SJCRH30 (cell line): ENCODE results near the gene SLC5A5. TPM values are rescaled to one million over a fixed set of nuclear protein-coding genes. Genes with fewer than 3 reads are reported as not detected.

Experiments
- DNase-seq, 2 experiments: peaks; one replicate each; pipeline ENCODE4 v3.0.0-alpha.2; 2015 to 2020
- H3K27ac ChIP-seq: fragments of 250-450 bp; sonication (Bioruptor Pico); 2 replicates; pipeline ENCODE4 v1.5.1; 2020; ENCODE audit warnings: mild to moderate bottlenecking, moderate library complexity
- H3K27me3 ChIP-seq: fragments of 250-450 bp; sonication (Bioruptor Pico); 2 replicates; pipeline ENCODE4 v1.5.1; 2020; ENCODE audit warnings: mild to moderate bottlenecking, moderate library complexity
- H3K36me3 ChIP-seq: fragments of 250-450 bp; sonication (Bioruptor Pico); 2 replicates; pipeline ENCODE4 v1.5.1; 2020; ENCODE audit warnings: mild to moderate bottlenecking, moderate library complexity
- H3K4me1 ChIP-seq: fragments of 250-450 bp; sonication (Bioruptor Pico); 2 replicates; pipeline ENCODE4 v1.5.1; 2020; ENCODE audit warnings: mild to moderate bottlenecking, moderate library complexity
- H3K4me3 ChIP-seq: fragments of 250-450 bp; sonication (Bioruptor Pico); 2 replicates; pipeline ENCODE4 v1.5.1; 2020; ENCODE audit warnings: mild to moderate bottlenecking, moderate library complexity
- H3K9me3 ChIP-seq: fragments of 250-450 bp; sonication (Bioruptor Pico); replicated peaks from 2 replicates; pipeline ENCODE4 v1.5.1; 2020; ENCODE audit warnings: mild to moderate bottlenecking, moderate library complexity
- total RNA-seq: library from RNA; depleted of rRNA; stranded (reverse); fragments of >200 nt; shearing (Covaris generic); gene quantifications from 2 replicates; pipeline ENCODE4 v1.2.3, GENCODE V29; 2014; rRNA removed

Gene SLC5A5
- total RNA-seq = not detected in 2 replicates

GRCh38 chr19:17871878-17872250 is at the start of gene SLC5A5:
Gene SLC5A5 (plus strand): TSS chr19:17871945. CDS start chr19:17872320, 375 bp downstream.
- DNase-seq = peak; percentile 69 to 71
- H3K9me3 ChIP-seq = no peaks in the 10 kb centered on the region
- H3K36me3 ChIP-seq = no peaks in the 10 kb centered on the region
- H3K4me3 ChIP-seq = no peak within 1 kb of the TSS
- no peak within 1 kb of the TSS for H3K27ac ChIP-seq
- no peaks in the 10 kb centered on the region for H3K4me1 ChIP-seq
- peaks cover 14% of the 10 kb centered on the region; the same call in 1 of the 2 replicates for H3K27me3 ChIP-seq

GRCh38 chr19:17824339-17824738 is 47.4 kb upstream of the SLC5A5 start:
- Histone ChIP-seq H3K4me1 (no peaks in the 10 kb centered on the region), H3K27ac (no peak overlapping the region), H3K9me3 (no peaks in the 10 kb centered on the region), H3K36me3 (no peaks in the 10 kb centered on the region), H3K4me3 (no peak overlapping the region), H3K27me3 (peaks cover 7% of the 10 kb centered on the region; the same call in 1 of the 2 replicates)
- no peak for DNase-seq

DNA sequence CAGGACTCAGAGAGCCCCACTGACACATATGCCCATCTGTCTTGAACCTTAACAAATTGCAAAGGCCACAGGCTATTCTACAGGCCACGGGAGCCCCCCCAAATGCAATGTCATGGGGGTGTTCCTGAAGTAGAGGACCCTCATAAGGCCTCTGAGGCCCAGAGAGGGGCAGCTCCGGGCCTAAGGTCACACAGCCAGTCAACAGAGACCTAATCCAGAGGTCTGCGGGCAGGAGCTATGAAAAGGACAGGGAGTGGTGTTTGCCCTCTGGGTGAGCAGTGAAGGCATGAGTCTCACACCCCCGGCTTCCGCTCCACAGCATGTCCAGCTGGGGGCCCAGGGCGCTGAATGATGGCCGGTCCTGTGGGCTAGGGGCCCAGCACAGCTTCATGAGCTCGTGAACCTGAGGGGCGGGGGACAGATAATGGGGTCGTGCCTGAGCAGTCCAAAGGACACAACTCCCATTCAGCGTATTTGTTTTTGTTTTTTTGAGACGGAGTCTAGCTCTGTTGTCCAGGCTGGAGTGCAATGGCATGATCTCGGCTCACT is 45.2 kb upstream of the SLC5A5 start:
- no peak overlapping the region for H3K4me3 ChIP-seq
- H3K4me1 ChIP-seq = no peaks in the 10 kb centered on the region
- H3K9me3 ChIP-seq = no peaks in the 10 kb centered on the region
- DNase-seq = no peak
- no peak overlapping the region for H3K27ac ChIP-seq
- peaks cover 7% of the 10 kb centered on the region; the same call in 1 of the 2 replicates for H3K27me3 ChIP-seq
- no peaks in the 10 kb centered on the region for H3K36me3 ChIP-seq

DNA sequence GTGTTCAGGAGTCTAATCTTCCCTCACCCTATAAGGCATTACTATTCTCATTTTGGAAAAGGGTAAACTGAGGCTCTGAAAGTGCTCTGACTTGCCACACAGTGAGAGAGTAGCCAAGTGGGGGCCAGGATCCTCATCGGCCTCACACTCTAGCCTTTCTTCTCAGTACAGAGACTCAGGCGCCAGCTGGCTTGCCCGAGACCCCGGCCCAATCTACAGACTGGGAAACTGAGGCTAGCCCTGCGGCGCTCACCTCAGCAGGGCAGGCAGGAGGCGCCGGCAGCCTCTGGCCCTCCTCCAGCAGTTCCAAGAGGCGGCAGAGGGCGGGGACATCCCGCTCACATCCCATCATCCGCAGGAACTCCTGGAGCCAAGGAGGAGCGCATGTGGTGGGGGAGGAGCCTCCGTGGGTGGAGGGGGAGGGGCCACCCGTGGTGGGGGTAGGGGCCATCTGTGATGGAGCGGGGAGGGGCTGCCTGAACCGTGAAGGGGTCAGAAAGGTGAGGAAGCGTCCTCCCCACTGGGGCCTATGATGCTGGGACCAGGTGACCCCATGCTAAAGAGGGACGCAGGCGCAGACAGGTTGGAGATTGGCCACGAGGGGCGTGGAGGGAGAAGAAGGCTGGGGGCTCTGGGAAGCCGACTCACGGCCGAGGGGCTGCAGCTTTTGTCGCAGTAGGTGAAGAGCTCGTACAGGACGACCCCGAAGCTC is 41.7 kb upstream of the SLC5A5 start:
- Histone ChIP-seq H3K4me1 (no peaks in the 10 kb centered on the region), H3K36me3 (no peaks in the 10 kb centered on the region), H3K27ac (no peak overlapping the region), H3K4me3 (no peak overlapping the region), H3K9me3 (no peaks in the 10 kb centered on the region), H3K27me3 (peaks cover 4% of the 10 kb centered on the region; the same call in 1 of the 2 replicates)
- no peak for DNase-seq

DNA sequence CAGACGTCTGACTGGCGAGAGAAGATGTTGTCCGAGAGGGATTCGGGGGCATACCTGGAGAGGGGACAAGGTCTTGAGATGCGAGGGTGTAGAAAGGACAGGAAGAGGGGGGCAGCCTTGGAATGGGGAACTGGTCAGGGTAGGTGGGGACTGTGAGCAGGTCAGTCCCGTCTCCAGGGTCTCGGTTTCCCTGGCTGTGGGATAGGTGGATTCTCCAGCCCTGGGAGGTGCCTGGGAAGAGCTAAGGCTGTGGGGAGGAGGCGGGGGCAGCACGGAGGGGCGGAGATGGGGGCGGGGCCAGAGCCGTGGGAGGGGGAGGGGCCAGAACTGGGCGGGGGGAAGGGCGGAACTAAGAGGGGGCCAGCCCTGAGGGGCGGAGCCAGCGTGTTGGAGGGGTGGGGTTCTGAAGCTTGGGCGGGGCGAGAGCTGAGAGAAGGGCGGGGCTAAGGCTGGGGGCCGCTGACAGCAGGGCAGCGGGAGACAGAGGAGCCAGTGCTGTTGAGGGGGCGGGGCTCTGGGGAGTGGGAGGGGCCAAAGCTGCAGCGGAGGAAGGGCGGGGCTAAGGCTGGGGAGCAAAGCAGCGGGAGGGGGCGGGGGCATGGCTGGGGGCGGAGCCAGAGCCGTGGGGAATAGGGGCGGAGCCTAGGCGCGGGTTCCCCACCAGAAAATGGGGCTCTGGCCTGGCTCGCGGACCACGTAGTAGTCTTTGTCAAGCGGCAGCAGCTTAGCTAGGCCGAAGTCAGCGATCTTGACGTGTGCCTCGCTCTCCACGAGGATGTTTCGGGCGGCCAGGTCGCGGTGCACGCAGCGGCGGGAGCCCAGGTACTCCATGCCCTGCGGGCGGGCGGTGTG is 41.0 kb upstream of the SLC5A5 start:
- Histone ChIP-seq H3K27ac (no peak overlapping the region), H3K4me3 (no peak overlapping the region), H3K4me1 (no peaks in the 10 kb centered on the region), H3K9me3 (no peaks in the 10 kb centered on the region), H3K27me3 (peaks cover 4% of the 10 kb centered on the region; the same call in 1 of the 2 replicates), H3K36me3 (no peaks in the 10 kb centered on the region)
- DNase-seq = peak; percentile 45 to 47

- no peak overlapping the region for H3K27ac ChIP-seq
- H3K9me3 ChIP-seq = no peaks in the 10 kb centered on the region
- H3K27me3 ChIP-seq = peaks cover 4% of the 10 kb centered on the region; the same call in 1 of the 2 replicates
- H3K4me3 ChIP-seq = no peak overlapping the region
- no peaks in the 10 kb centered on the region for H3K36me3 ChIP-seq
- DNase-seq = no peak
- no peaks in the 10 kb centered on the region for H3K4me1 ChIP-seq
These were observed 40.3 kb upstream of the SLC5A5 start for GRCh38 chr19:17831419-17831888.

- Histone ChIP-seq H3K27ac (no peak overlapping the region), H3K36me3 (no peaks in the 10 kb centered on the region), H3K9me3 (no peaks in the 10 kb centered on the region), H3K4me1 (no peaks in the 10 kb centered on the region), H3K4me3 (no peak overlapping the region), H3K27me3 (peaks cover 4% of the 10 kb centered on the region; the same call in 1 of the 2 replicates)
- no peak for DNase-seq
These were observed 39.1 kb upstream of the SLC5A5 start for GRCh38 chr19:17832443-17833208.

DNA sequence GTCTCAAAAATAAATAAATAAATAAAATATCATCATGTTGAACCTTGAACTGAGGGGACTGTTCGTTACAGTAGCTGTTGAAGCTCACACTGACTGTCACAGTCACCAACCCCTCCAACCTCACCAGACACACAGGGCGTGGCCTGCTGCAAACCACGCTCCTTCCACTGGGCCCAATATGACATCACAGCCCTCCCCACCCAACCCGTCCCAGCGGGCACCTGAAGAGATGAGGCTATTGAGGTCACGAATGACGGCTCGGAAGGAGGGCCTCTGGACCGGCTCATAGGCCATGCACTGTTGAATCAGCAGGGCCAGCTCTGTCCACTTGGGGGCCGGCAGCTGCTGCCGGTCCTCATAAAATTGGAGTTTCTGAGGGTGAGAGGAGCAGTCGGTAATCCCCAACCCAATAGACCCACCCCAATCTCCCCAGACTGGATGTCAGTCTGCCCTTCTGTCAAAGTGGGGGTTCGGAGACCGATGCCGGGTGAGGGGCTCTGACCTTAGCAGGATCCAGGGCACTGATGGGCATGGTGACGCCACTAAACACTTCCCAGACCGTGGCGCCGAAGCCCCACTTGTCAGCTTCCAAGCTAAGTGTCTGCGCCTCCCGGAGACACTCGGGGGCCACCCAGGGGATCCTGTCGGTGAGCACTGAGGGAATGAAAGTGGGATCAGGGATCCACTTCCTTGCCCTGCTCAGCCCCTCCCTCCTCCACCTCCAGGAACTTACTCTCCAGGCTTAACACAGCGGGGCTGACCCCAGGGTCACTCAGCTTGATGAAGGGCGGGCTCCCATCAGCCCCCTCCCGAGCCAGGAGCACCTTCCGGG is 37.2 kb upstream of the SLC5A5 start:
- Histone ChIP-seq H3K4me1 (no peaks in the 10 kb centered on the region), H3K27me3 (peaks cover 4% of the 10 kb centered on the region; the same call in 1 of the 2 replicates)
- DNase-seq = no peak

GRCh38 chr19:17835182-17836006 is 36.4 kb upstream of the SLC5A5 start:
- Histone ChIP-seq H3K27ac (no peak overlapping the region), H3K4me3 (no peak overlapping the region), H3K27me3 (peaks cover 4% of the 10 kb centered on the region; the same call in 1 of the 2 replicates), H3K4me1 (no peaks in the 10 kb centered on the region), H3K36me3 (no peaks in the 10 kb centered on the region), H3K9me3 (no peaks in the 10 kb centered on the region)
- DNase-seq = no peak

More for the DNA sequence above, 37.2 kb upstream of the SLC5A5 start:
- no peaks in the 10 kb centered on the region for H3K9me3 ChIP-seq
- H3K27ac ChIP-seq = no peak overlapping the region
- H3K4me3 ChIP-seq = no peak overlapping the region
- no peaks in the 10 kb centered on the region for H3K36me3 ChIP-seq

- Histone ChIP-seq H3K9me3 (no peaks in the 10 kb centered on the region), H3K36me3 (no peaks in the 10 kb centered on the region), H3K4me3 (no peak overlapping the region), H3K27me3 (peaks cover 4% of the 10 kb centered on the region; the same call in 1 of the 2 replicates), H3K4me1 (no peaks in the 10 kb centered on the region), H3K27ac (no peak overlapping the region)
- DNase-seq = no peak
These were observed 35.2 kb upstream of the SLC5A5 start for GRCh38 chr19:17836530-17836929.

GRCh38 chr19:17837972-17838371 is 33.8 kb upstream of the SLC5A5 start:
- Histone ChIP-seq H3K27me3 (peaks cover 4% of the 10 kb centered on the region; the same call in 1 of the 2 replicates), H3K9me3 (no peaks in the 10 kb centered on the region), H3K36me3 (no peaks in the 10 kb centered on the region), H3K4me1 (no peaks in the 10 kb centered on the region), H3K27ac (no peak overlapping the region), H3K4me3 (no peak overlapping the region)
- no peak for DNase-seq

GRCh38 chr19:17840019-17840418 is 31.7 kb upstream of the SLC5A5 start:
- Histone ChIP-seq H3K4me1 (no peaks in the 10 kb centered on the region), H3K27me3 (no peaks in the 10 kb centered on the region), H3K4me3 (no peak overlapping the region), H3K9me3 (no peaks in the 10 kb centered on the region), H3K27ac (no peak overlapping the region), H3K36me3 (no peaks in the 10 kb centered on the region)
- no peak for DNase-seq

- H3K27me3 ChIP-seq = no peaks in the 10 kb centered on the region
- no peak overlapping the region for H3K4me3 ChIP-seq
- no peak for DNase-seq
- no peaks in the 10 kb centered on the region for H3K4me1 ChIP-seq
- H3K36me3 ChIP-seq = no peaks in the 10 kb centered on the region
- no peak overlapping the region for H3K27ac ChIP-seq
- no peaks in the 10 kb centered on the region for H3K9me3 ChIP-seq
These were observed 30.4 kb upstream of the SLC5A5 start for GRCh38 chr19:17841371-17841809.
